Mesendoderm (in vitro differentiated cells): ENCODE measurements around the gene RPL27A.

ENCODE experiments used
- DNase-seq: peaks from one replicate; pipeline ENCODE4 v3.0.0; 2013
- H2AK5ac ChIP-seq: 2 replicates; pipeline ENCODE4 v1.6.1; 2013; ENCODE audit warnings: low read length, inconsistent platforms
- H2BK120ac ChIP-seq: 2 replicates; pipeline ENCODE4 v1.6.1; 2013; ENCODE audit warnings: low read depth, mild to moderate bottlenecking, low read length, moderate library complexity, mixed read lengths
- H2BK15ac ChIP-seq: replicated peaks from 2 replicates; pipeline ENCODE4 v1.6.1; 2013; ENCODE audit warnings: low read depth, mild to moderate bottlenecking, moderate library complexity
- H2BK5ac ChIP-seq: 2 replicates; pipeline ENCODE4 v1.6.1; 2013; ENCODE audit warnings: low read length, inconsistent platforms
- H3K18ac ChIP-seq: 2 replicates; pipeline ENCODE4 v1.6.1; 2013; ENCODE audit warnings: mild to moderate bottlenecking, low read length, mixed read lengths
- H3K23ac ChIP-seq: one replicate; pipeline ENCODE4 v1.6.1; 2013; ENCODE audit warnings: low read length
- H3K27ac ChIP-seq: 2 replicates; pipeline ENCODE4 v1.5.1; 2013; ENCODE audit warnings: low read depth, mild to moderate bottlenecking, inconsistent platforms, low read length, moderate library complexity
- H3K27me3 ChIP-seq: 2 replicates; pipeline ENCODE4 v1.6.1; 2013; ENCODE audit warnings: low read length, control low read depth, mild to moderate bottlenecking, inconsistent platforms; ENCODE audit not compliant: insufficient read depth, poor library complexity
- H3K36me3 ChIP-seq: 2 replicates; pipeline ENCODE4 v1.6.1; 2013; ENCODE audit warnings: low read length, inconsistent platforms; ENCODE audit not compliant: control insufficient read depth, insufficient read depth
- H3K4ac ChIP-seq: one replicate; pipeline ENCODE4 v1.6.1; 2013; ENCODE audit warnings: low read depth, mild to moderate bottlenecking, low read length, moderate library complexity
- H3K4me1 ChIP-seq: 2 replicates; pipeline ENCODE4 v1.6.1; 2013; ENCODE audit warnings: low read depth, low read length, inconsistent platforms; ENCODE audit not compliant: control insufficient read depth
- H3K4me2 ChIP-seq: 2 replicates; pipeline ENCODE4 v1.6.1; 2013; ENCODE audit warnings: low read length
- H3K4me3 ChIP-seq: 2 replicates; pipeline ENCODE4 v1.5.1; 2013; ENCODE audit warnings: mild to moderate bottlenecking, low read length
- H3K56ac ChIP-seq: one replicate; pipeline ENCODE4 v1.6.1; 2013; ENCODE audit warnings: low read length
- H3K79me1 ChIP-seq: 2 replicates; pipeline ENCODE4 v1.6.1; 2013; ENCODE audit warnings: low read length, inconsistent platforms
- H3K79me2 ChIP-seq: 2 replicates; pipeline ENCODE4 v1.6.1; 2013; ENCODE audit warnings: mild to moderate bottlenecking, low read length; ENCODE audit not compliant: control insufficient read depth, insufficient read depth
- H3K9ac ChIP-seq: 2 replicates; pipeline ENCODE4 v1.6.1; 2013; ENCODE audit warnings: low read length, inconsistent platforms
- H4K5ac ChIP-seq: one replicate; pipeline ENCODE4 v1.6.1; 2013; ENCODE audit warnings: low read length
- H4K8ac ChIP-seq: one replicate; pipeline ENCODE4 v1.6.1; 2013; ENCODE audit warnings: low read depth, mild to moderate bottlenecking, control low read depth, low read length, moderate library complexity
- WGBS: extraction: QIAGEN DNeasy Blood & Tissue Kit; methylation state at CpG from one replicate; pipeline ENCODE4 v1.1.7; 2013; ENCODE audit warnings: low lambda C conversion rate, missing lambda C conversion rate; ENCODE audit not compliant: insufficient coverage; ENCODE audit errors: extremely low coverage; 5-methylcytosine and 5-hydroxymethylcytosine counted together

RPL27A gene

GRCh38 chr11:8683115-8683807 is 669 bp downstream of the RPL27A start:
- H3K79me2 ChIP-seq: peaks cover 27% of the 10 kb centered on the region
- peak; percentile 45 for DNase-seq

GRCh38 chr11:8684600-8685290 is 2.2 kb downstream of the RPL27A start:
- Histone ChIP-seq H3K4me3 (no peak overlapping the region), H3K9ac (peak overlapping the region; percentile 100), H2BK15ac (no peak overlapping the region), H2BK5ac (no peak overlapping the region), H4K8ac (no peak overlapping the region), H3K79me2 (peaks cover 27% of the 10 kb centered on the region), H3K23ac (no peak overlapping the region), H4K5ac (no peak overlapping the region), H3K4ac (no peak overlapping the region), H2BK120ac (no peak overlapping the region), H3K79me1 (peaks cover 7% of the 10 kb centered on the region), H3K36me3 (peaks cover 12% of the 10 kb centered on the region), H3K4me1 (peaks cover 2% of the 10 kb centered on the region), H3K27me3 (no peaks in the 10 kb centered on the region), H3K27ac (no peak overlapping the region), H3K56ac (peak overlapping the region; percentile 95), H3K18ac (no peak overlapping the region), H2AK5ac (no peak overlapping the region), H3K4me2 (peak overlapping the region; percentile 56)
- WGBS: no CpG with 5 or more reads among the region's 6 CpGs
- DNase-seq: no peak

More at GRCh38 chr11:8683115-8683807, 669 bp downstream of the RPL27A start:
- H2BK120ac ChIP-seq: no peak overlapping the region
- peaks cover 7% of the 10 kb centered on the region for H3K79me1 ChIP-seq
- peak overlapping the region; percentile 22 for H2AK5ac ChIP-seq
- no CpG with 5 or more reads among the region's 27 CpGs for WGBS
- H3K56ac ChIP-seq: peak overlapping the region; percentile 95
- H3K27ac ChIP-seq: peak overlapping the region; percentile 84
- peak overlapping the region; percentile 92 for H3K23ac ChIP-seq
- peak overlapping the region; percentile 95 for H4K8ac ChIP-seq
- H2BK5ac ChIP-seq: peak overlapping the region; percentile 93
- peak overlapping the region; percentile 93 for H3K18ac ChIP-seq
- H4K5ac ChIP-seq: peak overlapping the region; percentile 97
- H3K4me1 ChIP-seq: peaks cover 2% of the 10 kb centered on the region
- H3K4me2 ChIP-seq: peak overlapping the region; percentile 56
- H3K4me3 ChIP-seq: peak overlapping the region; percentile 97
- no peaks in the 10 kb centered on the region for H3K27me3 ChIP-seq
- peaks cover 12% of the 10 kb centered on the region for H3K36me3 ChIP-seq
- H3K4ac ChIP-seq: peak overlapping the region; percentile 97
- H3K9ac ChIP-seq: peak overlapping the region; percentile 100
- H2BK15ac ChIP-seq: no peak overlapping the region

- no peak for DNase-seq
- H3K36me3 ChIP-seq: peaks cover 12% of the 10 kb centered on the region
- no CpG with 5 or more reads among the region's 7 CpGs for WGBS
Measured at GRCh38 chr11:8685306-8685705, 2.7 kb downstream of the RPL27A start.

GRCh38 chr11:8685820-8686219 is 3.2 kb downstream of the RPL27A start:
- Histone ChIP-seq H3K23ac (no peak overlapping the region), H3K27ac (no peak overlapping the region), H2AK5ac (no peak overlapping the region), H3K79me1 (peaks cover 7% of the 10 kb centered on the region), H4K5ac (no peak overlapping the region), H3K4me3 (no peak overlapping the region), H3K4me2 (no peak overlapping the region), H4K8ac (no peak overlapping the region), H3K56ac (no peak overlapping the region), H3K27me3 (no peaks in the 10 kb centered on the region), H3K79me2 (peaks cover 27% of the 10 kb centered on the region), H3K18ac (no peak overlapping the region), H3K36me3 (peaks cover 12% of the 10 kb centered on the region), H2BK15ac (no peak overlapping the region), H3K9ac (peak overlapping the region; percentile 100), H3K4me1 (peaks cover 2% of the 10 kb centered on the region), H2BK120ac (no peak overlapping the region), H3K4ac (no peak overlapping the region), H2BK5ac (no peak overlapping the region)
- no peak for DNase-seq
- WGBS: no CpG with 5 or more reads among the region's 2 CpGs

More at GRCh38 chr11:8685306-8685705, 2.7 kb downstream of the RPL27A start:
- Histone ChIP-seq H3K27ac (no peak overlapping the region), H3K79me1 (peaks cover 7% of the 10 kb centered on the region), H3K23ac (no peak overlapping the region), H2AK5ac (no peak overlapping the region), H2BK120ac (no peak overlapping the region), H3K56ac (peak overlapping the region; percentile 3), H3K4me1 (peaks cover 2% of the 10 kb centered on the region), H3K79me2 (peaks cover 27% of the 10 kb centered on the region), H3K27me3 (no peaks in the 10 kb centered on the region), H3K18ac (no peak overlapping the region), H4K5ac (no peak overlapping the region), H3K4me3 (no peak overlapping the region), H2BK5ac (no peak overlapping the region), H3K9ac (peak overlapping the region; percentile 100), H3K4me2 (peak overlapping the region; percentile 0), H2BK15ac (no peak overlapping the region), H4K8ac (no peak overlapping the region), H3K4ac (no peak overlapping the region)

GRCh38 chr11:8686325-8686724 is 3.7 kb downstream of the RPL27A start:
- Histone ChIP-seq H3K4me2 (no peak overlapping the region), H2BK15ac (no peak overlapping the region), H3K23ac (no peak overlapping the region), H3K27me3 (no peaks in the 10 kb centered on the region), H2BK5ac (no peak overlapping the region), H3K79me1 (peaks cover 7% of the 10 kb centered on the region), H3K36me3 (peaks cover 12% of the 10 kb centered on the region), H3K56ac (no peak overlapping the region), H4K8ac (no peak overlapping the region), H3K27ac (no peak overlapping the region), H4K5ac (no peak overlapping the region), H3K4me1 (peaks cover 2% of the 10 kb centered on the region), H2AK5ac (no peak overlapping the region), H2BK120ac (no peak overlapping the region), H3K4me3 (no peak overlapping the region), H3K79me2 (peaks cover 27% of the 10 kb centered on the region), H3K18ac (no peak overlapping the region), H3K9ac (no peak overlapping the region), H3K4ac (no peak overlapping the region)
- WGBS: no CpG with 5 or more reads among the region's 7 CpGs
- DNase-seq: no peak
